ENCODE data around the gene TDO2.
"Not testable (repeated sequence)": the region's sequence is repeated elsewhere in the genome, so short reads cannot be mapped to it uniquely, and the experiment has no call there.

TDO2 gene

DNA sequence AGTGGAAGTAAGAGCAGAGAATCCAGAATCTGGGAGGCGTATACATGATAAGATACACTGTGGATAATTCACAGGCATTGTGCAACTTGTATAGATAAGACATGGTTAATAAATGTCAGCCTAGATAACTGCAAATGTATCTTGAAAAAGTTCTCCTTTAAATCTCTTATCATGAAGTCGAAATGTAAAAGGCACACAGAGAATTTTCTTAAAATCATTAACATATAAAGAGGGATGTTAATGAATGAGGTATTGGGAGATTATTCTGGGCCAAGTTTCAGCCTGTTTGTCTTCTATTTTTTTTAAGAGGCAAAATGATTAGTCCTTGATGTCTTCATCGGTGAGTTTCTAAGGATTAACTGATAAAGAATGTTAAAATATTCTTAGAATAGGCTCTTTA is 835 bp downstream of the TDO2 start:
- no peak for DNase-seq
- intact Hi-C loops (cut with DNase I), result no loop called here

DNA sequence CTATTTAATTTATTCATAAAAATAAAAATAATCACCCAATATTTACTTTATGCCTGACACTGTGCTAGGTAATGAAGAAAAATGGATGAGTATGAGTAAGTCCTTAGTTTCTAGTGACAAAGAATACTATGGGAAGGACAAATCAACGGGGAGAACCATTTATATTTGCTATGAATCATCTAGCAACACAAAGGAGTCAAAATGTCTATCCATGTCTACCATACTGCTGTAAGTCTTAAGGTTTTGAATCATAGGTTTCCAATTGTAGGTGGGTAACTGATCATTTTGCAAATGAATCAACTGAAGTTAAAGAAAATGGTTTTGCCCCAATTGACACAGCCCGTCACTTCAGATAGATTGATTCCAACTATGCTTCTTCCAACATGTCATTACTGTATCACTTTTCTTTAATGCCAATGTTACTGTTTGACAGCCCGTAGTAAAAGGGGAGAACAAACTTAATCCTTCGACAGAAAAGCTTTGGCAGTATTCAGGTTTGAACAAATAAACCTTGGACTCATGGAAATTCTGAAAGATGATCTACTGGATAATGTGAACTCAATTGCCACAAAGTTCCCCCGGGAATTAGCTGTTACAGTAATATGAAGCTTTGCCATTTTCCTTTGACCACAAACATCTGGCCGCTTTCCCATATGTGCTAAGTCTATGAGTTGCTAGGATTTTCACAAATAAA is 3.2 kb downstream of the TDO2 start:
- peak in 1 of 42 donors; percentile 2 for DNase-seq
- intact Hi-C loops (cut with DNase I), result no loop called here

DNA sequence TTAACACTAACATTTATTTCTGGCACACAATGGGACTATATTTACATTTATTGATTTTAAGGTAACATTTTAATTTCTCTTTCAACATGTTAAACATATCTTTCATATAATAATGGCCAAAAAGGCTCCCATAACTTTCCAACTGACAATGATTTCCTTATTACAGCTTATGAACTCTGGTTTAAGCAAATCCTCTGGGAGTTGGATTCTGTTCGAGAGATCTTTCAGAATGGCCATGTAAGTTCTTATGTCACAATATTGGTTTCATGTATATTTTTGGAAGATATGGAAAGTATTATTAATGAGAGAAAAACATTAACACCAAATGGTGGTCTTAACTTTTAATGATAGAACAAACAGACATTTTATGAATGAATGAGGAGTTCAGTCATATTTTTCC is 4.1 kb downstream of the TDO2 start:
- DNase-seq, result no peak
- intact Hi-C loops (cut with DNase I), result no loop called here

DNA sequence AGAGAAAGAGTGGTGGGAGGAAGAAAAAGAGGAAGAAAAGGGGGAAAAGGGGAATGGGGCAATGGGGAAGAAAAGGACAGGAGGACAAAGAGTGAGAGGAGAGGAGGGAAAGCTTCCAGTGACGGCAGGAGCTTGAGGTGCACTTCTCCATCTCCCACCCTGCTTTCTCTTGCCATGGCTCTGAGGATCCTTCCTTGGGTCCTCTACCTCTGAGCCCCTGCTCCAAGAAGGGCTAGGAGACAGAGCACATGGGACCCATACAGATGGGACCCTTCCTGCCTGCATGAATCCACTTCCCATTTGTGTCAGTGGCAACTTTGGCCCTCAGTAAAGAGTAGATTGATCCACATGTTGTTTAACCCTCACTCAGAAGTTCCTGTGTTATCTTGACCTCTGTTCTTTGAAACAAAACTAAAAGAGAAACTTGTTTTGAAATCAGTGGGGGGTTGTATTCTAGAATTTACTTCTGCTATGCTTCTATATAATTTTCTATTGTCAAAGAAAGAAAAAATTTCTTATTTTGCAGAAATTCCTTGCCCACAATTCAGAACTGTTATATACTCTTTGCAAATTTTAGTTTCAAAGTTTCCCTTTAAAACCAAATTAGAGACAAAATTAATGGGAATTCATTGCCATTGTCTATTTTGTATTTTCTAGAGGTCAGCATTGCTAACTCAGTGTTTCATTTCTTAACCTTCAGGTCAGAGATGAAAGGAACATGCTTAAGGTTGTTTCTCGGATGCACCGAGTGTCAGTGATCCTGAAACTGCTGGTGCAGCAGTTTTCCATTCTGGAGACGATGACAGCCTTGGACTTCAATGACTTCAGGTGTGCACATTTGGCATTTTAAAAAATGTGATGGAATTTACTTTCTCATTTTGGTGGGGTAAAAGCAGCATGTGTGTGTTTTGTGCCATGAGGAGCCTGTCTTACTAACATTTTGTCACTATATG is 5.0 kb downstream of the TDO2 start:
- intact Hi-C loops (cut with DNase I), result no loop called here
- DNase-seq, result no peak

DNA sequence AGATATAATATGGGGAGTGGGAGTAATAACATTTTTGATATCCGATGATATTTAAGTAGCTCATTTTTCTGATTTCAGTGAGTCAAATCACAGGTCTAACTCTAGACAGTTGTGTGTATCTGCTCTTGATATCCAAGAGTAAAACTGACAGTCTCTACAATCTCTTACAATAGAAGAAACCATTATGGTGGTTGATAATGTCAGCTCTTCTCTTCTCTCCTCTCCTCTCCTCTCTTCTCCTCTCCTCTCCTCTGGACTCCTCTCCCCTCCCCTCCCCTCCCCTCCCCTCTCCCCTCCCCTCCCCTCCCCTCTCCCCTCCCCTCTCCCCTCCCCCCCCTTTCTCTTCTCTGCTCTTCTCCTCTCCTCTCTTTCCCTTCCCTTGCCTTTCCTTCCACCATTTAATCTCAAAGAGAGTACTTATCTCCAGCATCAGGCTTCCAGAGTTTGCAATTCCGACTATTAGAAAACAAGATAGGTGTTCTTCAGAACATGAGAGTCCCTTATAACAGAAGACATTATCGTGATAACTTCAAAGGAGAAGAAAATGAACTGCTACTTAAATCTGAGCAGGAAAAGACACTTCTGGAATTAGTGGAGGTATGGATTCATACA is 6.2 kb downstream of the TDO2 start:
- no peak for DNase-seq
- intact Hi-C loops (cut with DNase I), result no loop called here

DNA sequence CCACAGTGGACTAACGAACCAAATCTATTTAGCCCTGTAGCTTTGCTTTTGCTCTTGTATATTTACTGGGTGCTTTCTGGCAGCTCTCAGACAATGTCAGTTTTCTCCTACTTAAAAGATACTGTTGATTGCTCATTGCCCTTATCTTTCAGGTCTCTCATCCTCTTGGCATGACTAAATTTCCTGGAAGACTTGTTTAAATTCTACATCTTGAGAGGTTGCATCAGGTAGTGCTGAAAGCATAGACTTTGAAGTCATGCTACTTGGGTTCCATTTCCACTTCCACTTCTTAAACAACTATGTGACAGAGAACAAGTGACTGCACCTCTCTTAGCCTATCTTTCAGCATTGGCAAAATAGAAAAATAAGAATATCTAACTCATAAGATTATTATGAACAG is 8.4 kb downstream of the TDO2 start:
- intact Hi-C loops (cut with DNase I), result no loop called here

DNA sequence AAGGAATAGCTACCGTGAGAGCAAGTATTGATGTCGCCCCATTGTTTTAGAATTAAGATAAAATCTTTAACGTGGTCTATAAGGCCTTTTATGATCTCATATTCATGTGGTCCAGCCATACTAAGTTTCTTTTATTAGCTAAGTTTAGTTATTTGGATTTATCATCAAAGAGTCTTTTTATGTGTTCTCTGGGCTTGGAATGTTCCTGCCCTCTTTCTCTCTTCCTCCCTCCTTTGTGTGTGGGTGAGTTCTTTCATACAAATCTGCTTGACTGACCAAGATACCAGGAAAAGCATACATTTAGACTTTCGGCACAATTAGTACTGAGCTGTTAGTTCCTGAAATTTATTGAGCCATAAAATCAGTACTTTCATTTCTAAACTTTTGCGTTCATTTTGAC is 11.3 kb downstream of the TDO2 start:
- DNase-seq, result no peak
- intact Hi-C loops (cut with DNase I), result no loop called here

More for the DNA sequence above, 8.4 kb downstream of the TDO2 start:
- no peak for DNase-seq

DNA sequence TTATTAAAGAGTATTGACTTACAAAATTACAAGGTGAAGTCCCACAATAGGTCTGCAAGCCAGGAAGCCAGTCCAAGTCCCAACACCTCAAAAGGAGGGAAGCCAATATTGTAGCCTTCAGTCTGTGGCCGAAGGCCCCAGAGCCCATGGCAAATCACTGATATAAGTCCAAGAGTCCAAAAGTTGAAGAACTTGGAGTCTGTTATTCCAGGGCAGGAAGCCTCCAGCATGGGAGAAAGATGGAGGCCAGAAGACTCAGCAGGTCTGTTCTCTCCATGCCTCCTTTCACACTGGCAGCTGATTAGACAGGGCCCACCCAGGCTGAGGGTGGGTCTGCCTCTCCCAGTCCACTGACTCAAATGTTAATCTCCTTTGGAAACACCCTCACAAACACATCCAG is 18.1 kb downstream of the TDO2 start:
- no peak for DNase-seq
- intact Hi-C loops (cut with DNase I), result no loop called here

DNA sequence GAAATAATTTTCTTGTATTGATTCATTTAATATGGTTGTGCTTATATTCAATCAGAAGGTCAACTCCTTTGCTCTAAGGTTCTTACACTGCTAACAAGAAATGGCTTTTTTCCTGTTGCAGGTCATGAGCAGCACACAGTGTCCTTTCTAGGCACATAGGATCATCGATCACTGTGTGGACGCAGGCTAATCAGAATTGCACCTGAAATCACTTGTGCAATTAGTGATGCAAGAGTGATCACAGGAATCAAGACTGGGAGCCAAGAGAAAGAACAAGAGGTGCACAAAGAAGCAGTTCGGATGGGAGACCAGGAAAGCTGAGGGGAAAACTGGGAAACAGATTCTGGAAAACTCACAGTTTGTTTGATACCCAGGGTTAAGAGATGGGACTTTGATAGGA is 21.1 kb downstream of the TDO2 start:
- intact Hi-C loops (cut with DNase I), result no loop called here
- DNase-seq, result no peak

DNA sequence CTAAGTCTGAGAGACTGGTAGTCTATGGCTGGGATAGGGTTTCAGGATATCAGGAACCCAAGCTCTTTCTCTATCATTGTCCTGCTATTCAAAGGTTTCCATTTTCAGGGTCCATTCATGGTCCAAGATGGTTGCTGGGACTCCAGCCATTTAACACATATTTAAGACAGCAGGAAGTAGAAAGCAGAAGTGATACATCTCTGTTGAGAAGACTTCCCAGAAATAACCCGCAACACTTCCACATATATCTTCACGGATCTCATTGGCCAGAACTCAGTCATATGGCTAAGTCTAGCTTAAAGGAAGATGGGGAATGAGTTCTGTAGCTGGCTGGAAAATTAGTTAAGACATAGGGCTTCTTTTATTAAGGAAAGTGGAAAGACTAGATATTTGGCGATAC is 26.3 kb downstream of the TDO2 start:
- DNase-seq, result no peak

DNA sequence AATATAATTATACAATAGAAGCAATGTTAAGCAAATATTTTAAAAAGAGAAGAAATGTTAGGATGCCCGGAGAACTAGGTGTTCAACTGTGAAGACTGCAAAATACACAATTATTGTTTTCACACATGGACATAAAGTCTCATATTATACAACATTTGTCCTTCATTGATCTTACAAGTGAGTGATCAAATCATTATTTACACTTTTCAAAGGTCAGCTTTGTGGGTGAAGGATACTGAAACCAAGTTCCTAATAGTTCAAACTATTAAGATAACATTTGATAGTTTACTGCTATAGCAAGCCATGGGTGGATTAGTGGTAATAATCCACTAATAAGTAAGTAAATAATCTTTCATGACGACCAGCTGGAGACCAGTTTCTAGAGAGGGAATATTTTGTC is 26.8 kb downstream of the TDO2 start:
- intact Hi-C loops (cut with DNase I), result no loop called here
- DNase-seq, result no peak

More for the DNA sequence above, 26.3 kb downstream of the TDO2 start:
- intact Hi-C loops (cut with DNase I), result no loop called here

DNA sequence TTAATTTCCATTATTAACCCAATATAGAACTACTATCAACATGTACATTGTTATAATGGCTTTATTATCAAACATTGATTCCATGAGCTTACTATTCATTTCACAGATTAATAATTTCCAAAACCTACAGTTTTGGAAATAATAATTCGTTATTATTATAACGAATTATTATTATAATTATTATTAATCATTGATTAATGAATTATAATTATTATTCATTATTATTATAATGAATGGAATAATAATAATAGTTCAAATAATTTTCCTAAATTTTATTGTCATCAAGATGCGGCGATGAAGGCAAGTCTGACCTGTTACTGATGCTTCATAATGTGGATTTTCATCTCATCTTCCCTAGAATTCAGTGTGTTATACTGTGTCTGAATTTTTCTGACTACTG is 28.1 kb downstream of the TDO2 start:
- DNase-seq, result no peak
- intact Hi-C loops (cut with DNase I), result no loop called here

DNA sequence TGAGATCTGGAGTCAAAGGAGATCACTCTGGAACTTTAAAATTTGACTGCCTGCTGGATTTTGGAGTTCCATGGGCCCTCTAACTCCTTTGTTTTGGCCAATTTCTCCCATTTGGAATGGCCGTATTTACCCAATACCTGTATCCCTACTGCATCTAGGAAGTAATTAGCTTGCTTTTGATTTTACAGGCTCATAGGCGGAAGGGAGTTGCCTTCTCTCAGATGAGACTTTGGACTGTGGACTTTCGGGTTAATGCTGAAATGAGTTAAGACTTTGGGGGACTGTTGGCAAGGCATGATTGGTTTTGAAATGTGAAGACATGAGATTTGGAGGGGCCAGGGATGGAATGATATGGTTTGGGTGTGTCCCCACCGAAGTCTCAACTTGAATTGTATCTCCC is 31.1 kb downstream of the TDO2 start:
- intact Hi-C loops (cut with DNase I); DNase-seq: not testable (repeated sequence)

DNA sequence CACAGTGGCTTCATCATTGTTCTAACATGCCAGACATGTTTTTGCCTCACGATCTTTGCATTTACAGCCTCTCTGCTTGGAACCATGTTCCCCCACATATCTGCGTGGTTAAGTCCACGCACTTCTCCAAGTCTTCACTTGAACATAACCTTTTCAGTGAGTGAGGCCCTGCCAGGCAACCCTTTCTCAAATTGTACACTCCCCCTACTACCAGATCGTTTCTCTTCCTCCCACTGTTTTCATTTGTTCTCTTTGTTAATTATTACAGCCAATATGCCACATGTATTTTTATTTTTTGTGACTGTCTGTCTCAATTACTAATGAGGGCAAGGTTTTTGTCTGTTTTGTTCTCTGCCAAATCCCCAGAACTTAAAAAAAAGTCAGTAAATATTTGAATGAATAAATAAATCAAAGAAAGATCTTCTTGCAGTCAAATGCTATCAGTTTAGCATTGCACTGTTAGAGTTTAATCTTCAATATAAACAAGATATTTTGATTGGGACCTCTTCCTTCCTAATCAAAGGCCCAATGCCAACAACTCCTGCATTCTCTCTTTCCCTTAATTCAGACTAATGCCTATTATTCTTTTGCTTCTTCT is 32.0 kb downstream of the TDO2 start:
- intact Hi-C loops (cut with DNase I), result no loop called here
- no peak for DNase-seq

DNA sequence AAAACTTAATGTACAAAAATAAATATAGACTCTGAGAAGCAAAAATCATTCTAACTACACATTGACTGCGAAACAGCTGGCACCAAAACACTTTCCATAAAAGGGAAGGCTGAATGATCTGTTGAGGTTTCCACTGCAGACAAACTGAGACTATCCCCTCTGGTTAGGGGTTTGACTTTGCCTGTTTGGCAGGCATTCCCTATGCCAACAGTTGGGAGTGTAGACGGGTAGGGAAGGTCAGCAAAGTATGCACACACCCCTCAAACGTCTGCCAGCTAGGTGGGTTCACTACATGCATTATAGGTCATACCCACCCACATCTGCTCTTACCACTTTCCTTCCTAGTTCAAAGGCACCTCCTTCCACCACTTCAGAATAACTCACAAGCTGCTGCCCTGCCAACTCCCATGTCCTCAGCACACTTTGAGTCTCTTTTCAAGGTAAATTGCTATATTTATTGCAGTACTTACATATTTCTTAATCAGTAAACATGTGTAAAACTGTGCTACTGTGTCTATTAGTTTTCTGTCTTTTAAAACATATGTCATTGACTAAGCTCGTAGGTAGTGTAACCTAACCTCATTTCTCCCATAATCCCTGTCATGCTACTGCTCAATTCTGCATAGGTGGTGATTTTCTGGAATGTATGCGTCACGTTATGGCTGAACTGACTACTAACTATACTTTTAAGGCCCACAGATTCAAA is 37.7 kb downstream of the TDO2 start:
- no peak for DNase-seq
- intact Hi-C loops (cut with DNase I), result no loop called here

DNA sequence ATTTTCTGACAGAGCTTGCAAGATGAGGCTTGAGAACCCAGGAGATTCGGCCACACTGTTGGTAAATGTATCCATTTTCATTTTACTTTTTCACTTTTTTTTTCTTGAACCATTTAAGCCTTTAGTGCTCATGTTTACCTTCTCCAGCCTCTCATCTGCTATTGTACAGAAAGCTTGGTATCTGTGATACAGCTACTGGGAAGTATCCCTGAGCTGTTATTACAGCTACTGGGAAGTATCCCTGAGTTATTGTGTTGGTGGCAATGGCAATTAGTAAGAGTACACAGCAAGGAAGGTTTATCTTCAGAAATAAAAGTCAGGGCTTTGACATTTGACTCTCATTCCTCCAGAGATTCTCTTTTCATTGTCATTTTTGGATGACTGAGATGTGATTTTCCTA is 38.3 kb downstream of the TDO2 start:
- no peak for DNase-seq
- intact Hi-C loops (cut with DNase I), result no loop called here

DNA sequence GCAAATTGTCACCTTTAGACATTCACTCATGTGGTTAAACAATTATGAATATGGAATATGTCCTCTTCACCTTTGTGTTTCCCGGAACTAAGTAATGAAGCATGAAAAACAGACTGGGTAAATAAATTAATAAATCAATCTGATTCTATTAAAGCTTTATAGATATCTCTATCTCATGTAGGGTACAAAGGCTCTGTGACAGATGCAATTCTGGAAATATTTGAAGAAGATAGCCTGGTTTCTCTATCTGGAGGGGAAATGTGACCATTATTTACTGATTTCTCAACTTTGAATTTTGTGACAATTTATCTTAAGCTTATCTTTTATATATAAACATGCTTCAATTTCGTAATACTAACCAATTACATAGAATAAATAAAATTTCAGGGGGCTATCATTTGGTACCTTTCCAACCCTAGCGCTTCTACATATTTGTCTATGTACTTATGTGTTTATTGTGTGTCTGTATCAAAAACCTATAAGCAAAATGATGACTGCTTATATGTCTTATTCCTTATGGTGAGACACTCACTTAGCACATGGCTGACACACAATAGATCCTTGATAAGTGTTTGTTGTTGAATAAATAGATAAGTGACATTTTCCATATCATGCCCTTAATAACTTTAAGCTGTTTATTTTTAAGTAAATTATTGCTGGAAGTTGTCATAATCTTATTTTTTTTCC is 40.3 kb downstream of the TDO2 start:
- no peak for DNase-seq
- intact Hi-C loops (cut with DNase I), result no loop called here

DNA sequence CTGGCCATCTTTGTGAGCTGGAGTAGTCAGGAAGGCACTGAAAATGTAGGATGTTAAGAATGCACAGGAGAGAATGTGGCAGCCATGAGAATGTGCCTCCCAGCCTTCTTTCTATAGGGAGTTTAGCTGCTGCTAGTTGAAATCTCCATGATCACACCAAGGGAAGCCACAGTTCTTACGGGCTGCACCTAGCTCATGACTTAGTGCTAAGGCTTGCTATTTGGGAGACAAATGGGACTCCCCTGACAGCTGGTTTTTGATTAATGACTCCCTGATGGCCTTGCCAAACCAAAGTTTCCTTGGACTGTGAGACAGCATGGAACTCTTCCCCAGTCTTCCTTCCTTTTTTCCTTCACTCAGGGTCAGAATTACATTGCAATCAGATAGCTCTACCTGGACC is 41.0 kb downstream of the TDO2 start:
- intact Hi-C loops (cut with DNase I), result no loop called here

DNA sequence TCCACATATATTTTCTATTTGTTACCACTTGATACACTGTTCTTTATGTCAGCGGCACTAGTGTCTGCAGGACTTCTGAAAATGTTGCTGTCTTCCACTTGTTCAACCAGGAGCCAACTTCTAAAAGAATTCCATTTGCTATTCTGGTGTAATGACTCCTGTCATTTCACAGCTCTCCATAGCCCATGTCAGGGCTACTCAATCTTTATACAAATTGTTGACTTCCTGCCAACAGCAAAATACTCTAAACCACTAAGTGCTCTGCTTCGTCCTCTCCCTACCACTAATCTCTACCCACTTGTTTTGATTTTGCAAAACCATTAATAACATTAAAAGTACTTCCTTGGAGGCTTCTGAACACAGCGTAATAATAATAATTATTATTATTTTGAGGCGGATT is 43.0 kb downstream of the TDO2 start:
- no peak for DNase-seq
- intact Hi-C loops (cut with DNase I), result no loop called here

More for the DNA sequence above, 41.0 kb downstream of the TDO2 start:
- no peak for DNase-seq

Measured in head of caudate nucleus (tissue), 42 donors.